ENCODE data around the gene MOK.

MOK gene

GRCh38 chr14:102264355-102264754 is 40.6 kb downstream of the MOK start:
- Histone ChIP-seq H4K20me1 (ENCODE audit: insufficient read depth) (no peaks in the 10 kb centered on the region), H3K4me3 (IDR thresholded peaks at IDR 0.05; ENCODE audit: insufficient read depth, low read depth, low read length) (no peak overlapping the region), H2AFZ (ENCODE audit: low read depth) (no peak overlapping the region), H3K4me1 (ENCODE audit: low read depth, poor library complexity, severe bottlenecking) (no peaks in the 10 kb centered on the region), H3K27me3 (ENCODE audit: insufficient read depth, low read depth) (no peaks in the 10 kb centered on the region), H3K4me2 (no peak overlapping the region), H3K36me3 (ENCODE audit: insufficient read depth) (no peaks in the 10 kb centered on the region), H3K79me2 (ENCODE audit: insufficient read depth, low read depth) (no peaks in the 10 kb centered on the region), H3K9ac (no peak overlapping the region), H3K27ac (no peak overlapping the region)
- TF ChIP-seq, protein P1, sequence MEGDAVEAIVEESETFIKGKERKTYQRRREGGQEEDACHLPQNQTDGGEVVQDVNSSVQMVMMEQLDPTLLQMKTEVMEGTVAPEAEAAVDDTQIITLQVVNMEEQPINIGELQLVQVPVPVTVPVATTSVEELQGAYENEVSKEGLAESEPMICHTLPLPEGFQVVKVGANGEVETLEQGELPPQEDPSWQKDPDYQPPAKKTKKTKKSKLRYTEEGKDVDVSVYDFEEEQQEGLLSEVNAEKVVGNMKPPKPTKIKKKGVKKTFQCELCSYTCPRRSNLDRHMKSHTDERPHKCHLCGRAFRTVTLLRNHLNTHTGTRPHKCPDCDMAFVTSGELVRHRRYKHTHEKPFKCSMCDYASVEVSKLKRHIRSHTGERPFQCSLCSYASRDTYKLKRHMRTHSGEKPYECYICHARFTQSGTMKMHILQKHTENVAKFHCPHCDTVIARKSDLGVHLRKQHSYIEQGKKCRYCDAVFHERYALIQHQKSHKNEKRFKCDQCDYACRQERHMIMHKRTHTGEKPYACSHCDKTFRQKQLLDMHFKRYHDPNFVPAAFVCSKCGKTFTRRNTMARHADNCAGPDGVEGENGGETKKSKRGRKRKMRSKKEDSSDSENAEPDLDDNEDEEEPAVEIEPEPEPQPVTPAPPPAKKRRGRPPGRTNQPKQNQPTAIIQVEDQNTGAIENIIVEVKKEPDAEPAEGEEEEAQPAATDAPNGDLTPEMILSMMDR (conservative IDR thresholded peaks at IDR 0.05; ENCODE audit: low read depth, low read length), result no peak

DNA sequence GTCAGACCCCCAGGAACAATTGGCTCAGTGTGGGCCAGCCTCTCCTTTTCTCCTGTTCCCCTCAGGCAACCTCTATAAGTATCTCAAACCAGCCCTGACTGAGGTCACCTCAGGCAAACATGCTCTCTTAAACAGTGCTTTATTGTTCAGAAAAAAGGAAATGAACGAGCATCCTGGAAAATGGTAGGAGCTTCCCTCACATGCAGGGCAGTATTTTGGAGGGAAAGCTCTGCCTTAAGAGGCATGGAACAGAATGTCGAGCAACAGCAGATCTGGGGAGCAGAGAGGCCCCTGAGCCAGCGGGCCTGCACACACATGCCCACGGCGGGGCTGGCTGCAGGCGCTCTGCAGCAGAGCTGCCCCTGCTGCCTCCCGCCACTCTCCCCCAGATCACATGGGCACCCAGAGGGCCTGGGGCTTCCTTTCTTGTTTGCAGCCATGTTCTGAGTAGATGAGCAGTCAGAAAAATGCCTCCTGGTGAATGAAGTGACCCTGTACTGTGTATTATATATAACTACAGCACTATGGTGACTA is 42.0 kb downstream of the MOK start:
- H3K36me3 ChIP-seq (ENCODE audit: insufficient read depth), result no peaks in the 10 kb centered on the region
- H3K4me2 ChIP-seq, result no peak overlapping the region
- H3K4me1 ChIP-seq (ENCODE audit: low read depth, poor library complexity, severe bottlenecking), result no peaks in the 10 kb centered on the region
- H3K27me3 ChIP-seq (ENCODE audit: insufficient read depth, low read depth), result no peaks in the 10 kb centered on the region
- H2AFZ ChIP-seq (ENCODE audit: low read depth), result no peak overlapping the region
- no peak overlapping the region for H3K4me3 ChIP-seq (IDR thresholded peaks at IDR 0.05; ENCODE audit: insufficient read depth, low read depth, low read length)
- TF ChIP-seq, protein P1 (conservative IDR thresholded peaks at IDR 0.05; ENCODE audit: low read depth, low read length), result no peak
- no peaks in the 10 kb centered on the region for H4K20me1 ChIP-seq (ENCODE audit: insufficient read depth)
- H3K79me2 ChIP-seq (ENCODE audit: insufficient read depth, low read depth), result no peaks in the 10 kb centered on the region
- H3K9ac ChIP-seq, result no peak overlapping the region
- no peak overlapping the region for H3K27ac ChIP-seq

DNA sequence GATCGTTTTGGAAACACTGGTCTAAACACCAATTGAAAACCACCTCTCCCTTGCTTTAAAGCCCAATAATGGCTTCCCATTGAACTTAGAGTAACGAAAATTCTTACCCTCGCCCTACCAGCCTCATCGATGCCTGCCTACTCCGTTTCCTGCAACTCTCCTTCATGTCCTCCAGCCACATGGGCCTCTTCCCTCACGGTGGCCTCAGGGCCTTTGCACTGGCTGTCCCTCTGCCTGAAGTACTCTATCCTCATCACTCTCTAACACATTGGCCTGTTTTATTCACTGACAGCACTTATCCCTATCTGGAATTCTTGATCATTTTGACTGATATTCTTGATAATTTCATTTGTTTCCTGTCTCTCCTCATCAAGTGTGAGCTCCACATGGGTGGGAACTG is 46.8 kb downstream of the MOK start:
- no peak overlapping the region for H2AFZ ChIP-seq (ENCODE audit: low read depth)

DNA sequence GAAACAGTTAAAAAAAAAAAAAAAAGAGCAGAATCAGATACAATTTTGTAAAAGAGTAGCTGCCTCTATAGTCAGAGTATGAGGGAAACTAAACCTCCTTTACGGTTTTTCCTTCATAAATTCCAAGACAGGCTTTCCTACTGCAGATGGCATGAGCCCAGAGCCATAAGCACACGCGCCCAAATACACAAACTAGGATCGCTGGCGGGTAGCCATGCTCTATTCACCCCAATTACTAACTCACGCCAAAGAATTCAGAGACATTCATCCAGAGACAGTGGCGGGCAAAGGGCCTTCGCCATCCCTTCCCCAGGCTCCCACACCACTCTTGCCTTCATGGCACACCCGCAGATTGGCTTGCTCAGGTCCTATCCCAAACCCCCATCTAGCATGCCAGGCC is 48.2 kb downstream of the MOK start:
- Histone ChIP-seq H3K9ac (no peak overlapping the region), H3K4me1 (ENCODE audit: low read depth, poor library complexity, severe bottlenecking) (no peaks in the 10 kb centered on the region), H3K79me2 (ENCODE audit: insufficient read depth, low read depth) (no peaks in the 10 kb centered on the region), H3K27me3 (ENCODE audit: insufficient read depth, low read depth) (no peaks in the 10 kb centered on the region), H3K4me2 (no peak overlapping the region), H2AFZ (ENCODE audit: low read depth) (no peak overlapping the region), H4K20me1 (ENCODE audit: insufficient read depth) (no peaks in the 10 kb centered on the region), H3K27ac (no peak overlapping the region), H3K4me3 (IDR thresholded peaks at IDR 0.05; ENCODE audit: insufficient read depth, low read depth, low read length) (no peak overlapping the region), H3K36me3 (ENCODE audit: insufficient read depth) (no peaks in the 10 kb centered on the region)
- TF ChIP-seq, protein P1 (conservative IDR thresholded peaks at IDR 0.05; ENCODE audit: low read depth, low read length), result no peak

More for the DNA sequence above, 46.8 kb downstream of the MOK start:
- TF ChIP-seq, protein P1 (conservative IDR thresholded peaks at IDR 0.05; ENCODE audit: low read depth, low read length), result no peak
- no peaks in the 10 kb centered on the region for H3K79me2 ChIP-seq (ENCODE audit: insufficient read depth, low read depth)
- no peaks in the 10 kb centered on the region for H4K20me1 ChIP-seq (ENCODE audit: insufficient read depth)
- no peak overlapping the region for H3K27ac ChIP-seq
- no peaks in the 10 kb centered on the region for H3K27me3 ChIP-seq (ENCODE audit: insufficient read depth, low read depth)
- no peak overlapping the region for H3K4me3 ChIP-seq (IDR thresholded peaks at IDR 0.05; ENCODE audit: insufficient read depth, low read depth, low read length)
- H3K4me2 ChIP-seq, result no peak overlapping the region
- no peaks in the 10 kb centered on the region for H3K36me3 ChIP-seq (ENCODE audit: insufficient read depth)
- no peak overlapping the region for H3K9ac ChIP-seq
- H3K4me1 ChIP-seq (ENCODE audit: low read depth, poor library complexity, severe bottlenecking), result no peaks in the 10 kb centered on the region

Data from KMS-11 (cell line).